Measurements from ENCODE around the gene ODAD2.
"Not testable (repeated sequence)": the region's sequence is repeated elsewhere in the genome, so short reads cannot be mapped to it uniquely, and the experiment has no call there.

Gene ODAD2

GRCh38 chr10:28001353-28001752 is 2.5 kb upstream of the ODAD2 start:
- no peak overlapping the region for H3K27ac ChIP-seq (ENCODE audit: low read depth, low read length)
- H3K27me3 ChIP-seq (ENCODE audit: insufficient read depth, low read length) = peaks cover 21% of the 10 kb centered on the region; the same call in 1 of the 2 replicates
- peaks cover 11% of the 10 kb centered on the region for H3K4me1 ChIP-seq (ENCODE audit: insufficient read depth, low read length)
- H3K9me3 ChIP-seq (ENCODE audit: insufficient read depth, low read depth, low read length) = no peaks in the 10 kb centered on the region
- 97% methylated on average over 7 of the region's 7 CpGs for WGBS
- H3K9ac ChIP-seq (ENCODE audit: low read depth, low read length) = no peak overlapping the region
- no peaks in the 10 kb centered on the region for H3K36me3 ChIP-seq (ENCODE audit: insufficient read depth, low read length)
- H3K4me3 ChIP-seq (ENCODE audit: low read length) = no peak overlapping the region

- H3K9ac ChIP-seq (ENCODE audit: low read depth, low read length) = peak overlapping the region; percentile 53
- WGBS = under 1% methylated on average over 62 of the region's 62 CpGs
- H3K9me3 ChIP-seq (ENCODE audit: insufficient read depth, low read depth, low read length) = no peaks in the 10 kb centered on the region
- H3K27ac ChIP-seq (ENCODE audit: low read depth, low read length) = no peak overlapping the region
- no peaks in the 10 kb centered on the region for H3K36me3 ChIP-seq (ENCODE audit: insufficient read depth, low read length)
- peaks cover 22% of the 10 kb centered on the region for H3K4me1 ChIP-seq (ENCODE audit: insufficient read depth, low read length)
- peaks cover 21% of the 10 kb centered on the region; the same call in 1 of the 2 replicates for H3K27me3 ChIP-seq (ENCODE audit: insufficient read depth, low read length)
- peak overlapping the region; percentile 70 for H3K4me3 ChIP-seq (ENCODE audit: low read length)
Observed at GRCh38 chr10:27998178-27998953, 513 bp downstream of the ODAD2 start.

- WGBS = 3% methylated on average over 4 of the region's 5 CpGs
- Histone ChIP-seq H3K9me3 (ENCODE audit: insufficient read depth, low read depth, low read length) (no peaks in the 10 kb centered on the region), H3K4me1 (ENCODE audit: insufficient read depth, low read length) (peaks cover 22% of the 10 kb centered on the region), H3K27me3 (ENCODE audit: insufficient read depth, low read length) (peaks cover 21% of the 10 kb centered on the region; the same call in 1 of the 2 replicates), H3K27ac (ENCODE audit: low read depth, low read length) (no peak overlapping the region), H3K9ac (ENCODE audit: low read depth, low read length) (peak overlapping the region; percentile 53; the same call in 1 of the 2 replicates), H3K4me3 (ENCODE audit: low read length) (peak overlapping the region; percentile 70), H3K36me3 (ENCODE audit: insufficient read depth, low read length) (no peaks in the 10 kb centered on the region)
Observed at GRCh38 chr10:27997865-27998177, 1.1 kb downstream of the ODAD2 start.

- Histone ChIP-seq H3K4me1 (ENCODE audit: insufficient read depth, low read length) (peaks cover 22% of the 10 kb centered on the region), H3K4me3 (ENCODE audit: low read length) (no peak overlapping the region), H3K27ac (ENCODE audit: low read depth, low read length) (no peak overlapping the region), H3K9ac (ENCODE audit: low read depth, low read length) (no peak overlapping the region), H3K9me3 (ENCODE audit: insufficient read depth, low read depth, low read length) (no peaks in the 10 kb centered on the region), H3K36me3 (ENCODE audit: insufficient read depth, low read length) (no peaks in the 10 kb centered on the region), H3K27me3 (ENCODE audit: insufficient read depth, low read length) (peaks cover 21% of the 10 kb centered on the region; the same call in 1 of the 2 replicates)
- WGBS = 51% methylated on average over 2 of the region's 2 CpGs
Observed at GRCh38 chr10:27995311-27995710, 3.6 kb downstream of the ODAD2 start.

GRCh38 chr10:27989357-27989756 is 9.5 kb downstream of the ODAD2 start:
- not testable (repeated sequence) for H3K36me3 ChIP-seq (ENCODE audit: insufficient read depth, low read length); H3K4me3 ChIP-seq (ENCODE audit: low read length); H3K27ac ChIP-seq (ENCODE audit: low read depth, low read length); H3K27me3 ChIP-seq (ENCODE audit: insufficient read depth, low read length); H3K9me3 ChIP-seq (ENCODE audit: insufficient read depth, low read depth, low read length); H3K4me1 ChIP-seq (ENCODE audit: insufficient read depth, low read length); H3K9ac ChIP-seq (ENCODE audit: low read depth, low read length)
- 100% methylated on average over 1 of the region's 2 CpGs for WGBS

- no peak overlapping the region for H3K27ac ChIP-seq (ENCODE audit: low read depth, low read length)
- H3K9ac ChIP-seq (ENCODE audit: low read depth, low read length) = no peak overlapping the region
- H3K4me3 ChIP-seq (ENCODE audit: low read length) = no peak overlapping the region
- 89% methylated on average over 1 of the region's 1 CpG for WGBS
- no peaks in the 10 kb centered on the region for H3K27me3 ChIP-seq (ENCODE audit: insufficient read depth, low read length)
- H3K36me3 ChIP-seq (ENCODE audit: insufficient read depth, low read length) = no peaks in the 10 kb centered on the region
- H3K4me1 ChIP-seq (ENCODE audit: insufficient read depth, low read length) = no peaks in the 10 kb centered on the region
- H3K9me3 ChIP-seq (ENCODE audit: insufficient read depth, low read depth, low read length) = no peaks in the 10 kb centered on the region
Observed at GRCh38 chr10:27986821-27987220, 12.1 kb downstream of the ODAD2 start.

- H3K9ac ChIP-seq (ENCODE audit: low read depth, low read length) = no peak overlapping the region
- no peaks in the 10 kb centered on the region for H3K4me1 ChIP-seq (ENCODE audit: insufficient read depth, low read length)
- H3K9me3 ChIP-seq (ENCODE audit: insufficient read depth, low read depth, low read length) = no peaks in the 10 kb centered on the region
- no peak overlapping the region for H3K4me3 ChIP-seq (ENCODE audit: low read length)
- H3K36me3 ChIP-seq (ENCODE audit: insufficient read depth, low read length) = no peaks in the 10 kb centered on the region
- H3K27ac ChIP-seq (ENCODE audit: low read depth, low read length) = no peak overlapping the region
- H3K27me3 ChIP-seq (ENCODE audit: insufficient read depth, low read length) = no peaks in the 10 kb centered on the region
- 86% methylated on average over 6 of the region's 6 CpGs for WGBS
Observed at GRCh38 chr10:27982875-27983543, 15.9 kb downstream of the ODAD2 start.

- no peak overlapping the region for H3K4me3 ChIP-seq (ENCODE audit: low read length)
- H3K27me3 ChIP-seq (ENCODE audit: insufficient read depth, low read length) = no peaks in the 10 kb centered on the region
- no peak overlapping the region for H3K9ac ChIP-seq (ENCODE audit: low read depth, low read length)
- WGBS = 93% methylated on average over 4 of the region's 4 CpGs
- no peaks in the 10 kb centered on the region for H3K4me1 ChIP-seq (ENCODE audit: insufficient read depth, low read length)
- no peaks in the 10 kb centered on the region for H3K36me3 ChIP-seq (ENCODE audit: insufficient read depth, low read length)
- no peaks in the 10 kb centered on the region for H3K9me3 ChIP-seq (ENCODE audit: insufficient read depth, low read depth, low read length)
- H3K27ac ChIP-seq (ENCODE audit: low read depth, low read length) = no peak overlapping the region
Observed at GRCh38 chr10:27981744-27982143, 17.1 kb downstream of the ODAD2 start.

- not testable (repeated sequence) for H3K9ac ChIP-seq (ENCODE audit: low read depth, low read length); H3K4me1 ChIP-seq (ENCODE audit: insufficient read depth, low read length); H3K9me3 ChIP-seq (ENCODE audit: insufficient read depth, low read depth, low read length); H3K27ac ChIP-seq (ENCODE audit: low read depth, low read length); H3K4me3 ChIP-seq (ENCODE audit: low read length); H3K27me3 ChIP-seq (ENCODE audit: insufficient read depth, low read length); H3K36me3 ChIP-seq (ENCODE audit: insufficient read depth, low read length)
- 92% methylated on average over 1 of the region's 1 CpG for WGBS
Observed at GRCh38 chr10:27970795-27971194, 28.1 kb downstream of the ODAD2 start.

- not testable (repeated sequence) for H3K27ac ChIP-seq (ENCODE audit: low read depth, low read length); H3K9me3 ChIP-seq (ENCODE audit: insufficient read depth, low read depth, low read length); H3K27me3 ChIP-seq (ENCODE audit: insufficient read depth, low read length); H3K9ac ChIP-seq (ENCODE audit: low read depth, low read length); H3K4me3 ChIP-seq (ENCODE audit: low read length); H3K36me3 ChIP-seq (ENCODE audit: insufficient read depth, low read length); H3K4me1 ChIP-seq (ENCODE audit: insufficient read depth, low read length)
- 94% methylated on average over 6 of the region's 7 CpGs for WGBS
Observed at GRCh38 chr10:27969931-27970330, 28.9 kb downstream of the ODAD2 start.

- H3K4me1 ChIP-seq (ENCODE audit: insufficient read depth, low read length) = no peaks in the 10 kb centered on the region
- no peaks in the 10 kb centered on the region for H3K9me3 ChIP-seq (ENCODE audit: insufficient read depth, low read depth, low read length)
- H3K9ac ChIP-seq (ENCODE audit: low read depth, low read length) = no peak overlapping the region
- no peak overlapping the region for H3K27ac ChIP-seq (ENCODE audit: low read depth, low read length)
- H3K4me3 ChIP-seq (ENCODE audit: low read length) = no peak overlapping the region
- H3K36me3 ChIP-seq (ENCODE audit: insufficient read depth, low read length) = no peaks in the 10 kb centered on the region
- no peaks in the 10 kb centered on the region for H3K27me3 ChIP-seq (ENCODE audit: insufficient read depth, low read length)
- 96% methylated on average over 5 of the region's 6 CpGs for WGBS
Observed at GRCh38 chr10:27959093-27959715, 39.7 kb downstream of the ODAD2 start.
